HepG2 (cell line): ENCODE measurements around the gene THBS2. TPM values are rescaled to one million over a fixed set of nuclear protein-coding genes. Genes with fewer than 3 reads are reported as not detected.

Experiments
- ATAC-seq: fragments of 200-7000 bp; cut with Tn5 transposase; 3 replicates; pipeline ENCODE4 v1.9.1; 2020; ENCODE audit warnings: mild to moderate bottlenecking, moderate library complexity
- BruUV-seq: library from RNA; stranded (reverse); fragments of 400-500 nt; replicated peaks from 2 replicates; lab custom pipeline; 2021; lab: Mats Ljungman, UMichigan
- CTCF ChIA-PET: fragments of 300-600 bp; formaldehyde crosslinking; extraction: SDS; loops from one replicate; lab custom pipeline; 2021; ENCODE audit warnings: low total read pairs, inconsistent platforms, low intra/inter-chr PET ratio; lab: Yijun Ruan, JAX
- POLR2A ChIA-PET: fragments of 350-600 bp; sonication (Branson Sonifier 250); formaldehyde crosslinking; loops from one replicate; lab custom pipeline; 2020; ENCODE audit warnings: antibody characterized with exemption, inconsistent platforms; lab: Yijun Ruan, JAX
- DNase-seq: peaks from one replicate; pipeline ENCODE4 v3.0.0-alpha.2; 2015; ENCODE audit warnings: low spot score
- FAIRE-seq: peaks from 3 replicates; lab custom pipeline; 2011; peaks lifted over from hg19 to GRCh38; lab: Jason Lieb, UNC
- H2AFZ ChIP-seq: one replicate; pipeline ENCODE4 v1.6.1; 2011; ENCODE audit warnings: low read length, inconsistent platforms
- H3K27ac ChIP-seq: fragments of 300-600 bp; 3 replicates; pipeline ENCODE4 v1.8.0; 2011; ENCODE audit warnings: mixed run types, mild to moderate bottlenecking, mixed read lengths, low read length, inconsistent platforms; ENCODE audit not compliant: insufficient read depth; ENCODE audit errors: extremely low read length
- H3K27me3 ChIP-seq, 2 experiments: fragments of 200-600 bp in 1 of 2; 2 replicates in 1 of 2; 3 replicates in 1 of 2; pipeline versions ENCODE4 v1.6.0 to v1.8.0; 2011; ENCODE audit warnings: low read length in 2 of 2, mild to moderate bottlenecking in 2 of 2, moderate library complexity in 2 of 2, inconsistent platforms in 1 of 2; ENCODE audit not compliant: insufficient read depth in 2 of 2, control insufficient read depth in 1 of 2
- H3K36me3 ChIP-seq, 2 experiments: fragments of 200-600 bp in 1 of 2; replicated peaks in 1 of 2; 2 replicates in 1 of 2; 3 replicates in 1 of 2; pipeline versions ENCODE4 v1.5.1 to v1.8.0; 2011; ENCODE audit warnings: low read length in 2 of 2, inconsistent platforms in 1 of 2; ENCODE audit not compliant: insufficient read depth in 2 of 2, control insufficient read depth in 1 of 2
- H3K4me1 ChIP-seq: 2 replicates; pipeline ENCODE4 v1.5.1; 2012; ENCODE audit warnings: low read length, inconsistent platforms; ENCODE audit not compliant: insufficient read depth
- H3K4me2 ChIP-seq: 2 replicates; pipeline ENCODE4 v1.6.0; 2011; ENCODE audit warnings: low read depth, low read length, inconsistent platforms
- H3K4me3 ChIP-seq, 3 experiments: fragments of 200-600 bp in 1 of 3; sonication (generic), shearing (Covaris generic) in 1 of 3; replicated peaks in 1 of 3; 2 replicates each; pipeline ENCODE4 v1.5.1; 2011 to 2016; ENCODE audit warnings: low read length in 3 of 3, inconsistent platforms in 2 of 3, low read depth in 2 of 3, mild to moderate bottlenecking in 2 of 3, control low read depth in 1 of 3, mixed read lengths in 1 of 3; ENCODE audit not compliant: insufficient read depth in 1 of 3
- H3K79me2 ChIP-seq: one replicate; pipeline ENCODE4 v1.6.1; 2011; ENCODE audit warnings: low read length, inconsistent platforms; ENCODE audit not compliant: insufficient read depth
- H3K9ac ChIP-seq: 2 replicates; pipeline ENCODE4 v1.6.0; 2011; ENCODE audit warnings: mild to moderate bottlenecking, low read depth, low read length, inconsistent platforms; ENCODE audit not compliant: insufficient read depth
- H3K9me3 ChIP-seq: 2 replicates; pipeline ENCODE4 v1.5.1; 2012; ENCODE audit warnings: mild to moderate bottlenecking, low read length
- H4K20me1 ChIP-seq: 2 replicates; pipeline ENCODE4 v1.6.0; 2011; ENCODE audit warnings: inconsistent platforms, mild to moderate bottlenecking, low read length, moderate library complexity; ENCODE audit not compliant: insufficient read depth
- ADNP ChIP-seq: sonication (generic); formaldehyde crosslinking; IDR thresholded peaks from 2 replicates; pipeline ENCODE4 v1.4.0; 2020; ENCODE audit warnings: missing genetic modification reagents
- CREB1 ChIP-seq, 2 experiments: fragments of 450-650 bp in 1 of 2; IDR thresholded peaks; 2 replicates each; pipeline ENCODE4 v1.6.1; 2016 to 2017; ENCODE audit warnings: control low read depth in 1 of 2, mild to moderate bottlenecking in 1 of 2, missing compliant biosample characterization in 1 of 2, missing genetic modification characterization in 1 of 2
- HMGA1 ChIP-seq: sonication (generic); formaldehyde crosslinking; conservative IDR thresholded peaks from 2 replicates; pipeline ENCODE4 v1.4.0; 2020; ENCODE audit warnings: missing genetic modification reagents
- RORA ChIP-seq: sonication (generic); formaldehyde crosslinking; IDR thresholded peaks from 2 replicates; pipeline ENCODE4 v1.5.0; 2020; ENCODE audit warnings: mild to moderate bottlenecking, missing genetic modification reagents, moderate library complexity
- SRF ChIP-seq: IDR thresholded peaks from 2 replicates; pipeline ENCODE4 v1.6.1; 2011; ENCODE audit warnings: mild to moderate bottlenecking, low read depth, low read length, moderate library complexity
- SRSF4 ChIP-seq: fragments of 200-400 bp; formaldehyde crosslinking; IDR thresholded peaks from one replicate; pipeline ENCODE4 v1.6.1; 2018; ENCODE audit warnings: mild to moderate bottlenecking, low read depth, low read length, moderate library complexity; ENCODE audit not compliant: poor library complexity, severe bottlenecking
- ZNF331 ChIP-seq: sonication (generic); formaldehyde crosslinking; IDR thresholded peaks from 2 replicates; pipeline ENCODE4 v1.4.0; 2020; ENCODE audit warnings: missing genetic modification reagents
- ZSCAN21 ChIP-seq: sonication (generic); formaldehyde crosslinking; IDR thresholded peaks from 2 replicates; pipeline ENCODE4 v1.8.0; 2022; ENCODE audit warnings: mild to moderate bottlenecking, missing genetic modification reagents, moderate library complexity, borderline replicate concordance
- WGBS: methylation state at CpG from one replicate; pipeline ENCODE4 v1.1.6; 2017; ENCODE audit warnings: low lambda C conversion rate; 5-methylcytosine and 5-hydroxymethylcytosine counted together
- in situ Hi-C: cut with HindIII; loops from 2 replicates; pipeline ENCODE4 v1.10.0; 2017; ENCODE audit warnings: low pct_unique_long_range_greater_than_20kb; ENCODE audit not compliant: extremely low pct_ligation_motif_present
- intact Hi-C: fragments of 100-400 bp; cut with micrococcal nuclease; formaldehyde crosslinking; loops from one replicate; pipeline ENCODE4 v1.10.0; 2022; ENCODE audit not compliant: unreplicated experiment
- polyA plus RNA-seq, 8 experiments: library from polyadenylated mRNA; depleted of rRNA in 3 of 8; stranded (reverse) in 7 of 8; unstranded in 1 of 8; fragments of >200 nt; fragmentation: Illumina TruSeq in 4 of 8; extraction: Trizol in 4 of 8; gene quantifications; 2 replicates each; pipeline versions ENCODE4 v1.2.1 to v1.2.3, GENCODE V29; 2011 to 2016; ENCODE audit warnings: low read depth in 4 of 8, missing spikeins in 1 of 8, mixed read lengths in 1 of 8; ENCODE audit not compliant: insufficient read depth in 1 of 8
- total RNA-seq, 5 experiments: library from RNA; depleted of rRNA; stranded (reverse); fragments of >200 nt; fragmentation: Illumina TruSeq; extraction: Trizol; gene quantifications; 2 replicates each; pipeline ENCODE4 v1.2.3, GENCODE V29; 2016; ENCODE audit warnings: low read depth in 1 of 5
- TF ChIP-seq, protein P1 (sequence below): IDR thresholded peaks from 2 replicates; pipeline ENCODE4 v1.6.1; 2016; ENCODE audit warnings: missing biosample characterization, missing genetic modification reagents, low read depth
- TF ChIP-seq, protein P2 (sequence below): sonication (generic); formaldehyde crosslinking; IDR thresholded peaks from 2 replicates; pipeline ENCODE4 v1.4.0; 2020; ENCODE audit warnings: mild to moderate bottlenecking, missing genetic modification reagents
- TF ChIP-seq, protein P3 (sequence below): sonication (generic); formaldehyde crosslinking; IDR thresholded peaks from 2 replicates; pipeline ENCODE4 v1.8.1; 2023; ENCODE audit warnings: mild to moderate bottlenecking, inconsistent platforms, moderate library complexity, missing genetic modification reagents, borderline replicate concordance

The THBS2 gene
- total and polyA plus RNA-seq, 2 of the 13 experiments (the other 11 are each of a cell fraction or from before 2014, with no cell fraction given): 0.12 to 0.15 TPM

DNA sequence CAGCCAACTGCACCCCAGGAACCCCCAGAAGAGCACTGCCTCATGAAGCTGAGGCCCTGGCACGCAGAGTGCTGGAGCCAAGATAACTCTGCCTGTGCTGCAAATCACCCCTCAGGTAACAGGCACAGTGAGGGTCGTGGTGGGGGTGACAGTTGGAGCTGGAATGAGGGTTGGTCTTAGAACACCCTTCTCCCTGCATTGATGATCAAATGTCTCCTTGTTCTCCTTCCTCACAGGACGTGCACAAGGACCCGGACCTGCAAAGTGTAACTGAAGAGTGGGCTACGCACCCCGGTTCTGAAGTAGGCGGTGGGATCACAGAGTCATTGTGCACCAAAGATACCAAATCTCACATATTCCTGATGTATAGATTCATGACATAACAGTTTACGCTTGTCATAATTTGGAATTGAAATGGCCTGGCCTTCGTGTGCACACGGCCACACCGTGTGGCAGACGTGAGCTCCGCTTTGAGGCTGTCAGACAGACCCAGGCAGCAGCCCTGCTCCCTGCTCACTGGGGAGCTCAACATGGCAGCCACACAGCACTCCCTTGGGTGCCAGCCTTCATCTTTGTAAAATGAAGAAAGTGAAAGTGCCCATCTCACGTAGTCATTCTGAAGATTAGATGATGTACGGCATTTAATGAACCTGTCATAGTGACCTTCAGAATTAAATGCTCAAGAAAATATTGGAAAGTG, 8.8 kb downstream of the THBS2 start:
- Histone ChIP-seq H2AFZ (no peak overlapping the region), H3K4me3 (no peak overlapping the region), H3K79me2 (no peaks in the 10 kb centered on the region), H4K20me1 (no peaks in the 10 kb centered on the region), H3K4me2 (no peak overlapping the region), H3K9ac (no peak overlapping the region), H3K27me3 (peaks cover 3 to 31% of the 10 kb centered on the region in 2 experiments; a peak in 4 of 5 replicates), H3K36me3 (no peaks in the 10 kb centered on the region), H3K27ac (no peak overlapping the region), H3K9me3 (no peaks in the 10 kb centered on the region), H3K4me1 (0 out of 2 replicates have a peak, but pooled peaks cover 7% of the 10 kb centered on the region)
- no peak for ATAC-seq
- TF ChIP-seq CREB1 (IDR thresholded peaks at IDR 0.05): 0 out of 2 replicates have a peak, but pooled peaks have one; percentile 6
- no peak for TF ChIP-seq CREB1 (CRISPR knock-in tag; IDR thresholded peaks at IDR 0.05)
- TF ChIP-seq ZNF331 (CRISPR knock-in tag): no peak
- BruUV-seq: no TSS peak
- in situ Hi-C loops (no loop called here), intact Hi-C loops (no loop called here)
- no peak for FAIRE-seq
- DNase-seq: no peak
- ChIA-PET CTCF (no interaction called here), POLR2A (no interaction called here)
- WGBS: 46% methylated on average over 15 of the region's 15 CpGs

DNA sequence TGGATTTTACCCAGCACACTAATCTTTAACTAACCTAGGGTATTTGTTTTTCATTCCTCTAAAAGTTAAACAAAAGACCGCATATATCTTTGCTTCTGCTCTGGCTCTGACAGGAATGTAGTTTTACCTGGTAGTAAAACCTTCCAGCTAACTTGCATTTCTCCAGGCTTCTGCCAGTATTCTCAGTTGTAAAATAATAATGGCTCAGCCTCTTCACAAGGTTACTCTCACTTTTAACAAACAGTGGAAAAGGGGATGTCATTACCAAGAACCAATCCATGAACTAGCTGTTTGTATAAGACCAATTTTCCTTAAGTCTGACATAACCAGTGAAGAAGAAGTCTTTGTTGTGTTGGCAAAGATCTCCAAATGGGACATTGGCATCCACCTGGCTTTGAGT, 10.0 kb downstream of the THBS2 start:
- DNase-seq (no peak), ATAC-seq (no peak), FAIRE-seq (no peak)
- 0 out of 2 replicates have a peak, but pooled peaks cover 7% of the 10 kb centered on the region for H3K4me1 ChIP-seq
- CTCF ChIA-PET: no interaction called here
- in situ Hi-C loops (no loop called here), intact Hi-C loops (no loop called here)
- no peak overlapping the region for H3K4me3 ChIP-seq
- no peak overlapping the region for H3K9ac ChIP-seq
- H3K27ac ChIP-seq: no peak overlapping the region
- H3K4me2 ChIP-seq: no peak overlapping the region
- BruUV-seq: no TSS peak
- H4K20me1 ChIP-seq: no peaks in the 10 kb centered on the region
- H3K36me3 ChIP-seq: no peaks in the 10 kb centered on the region
- H3K79me2 ChIP-seq: no peaks in the 10 kb centered on the region
- no peak overlapping the region for H2AFZ ChIP-seq
- H3K27me3 ChIP-seq: peaks cover 3 to 36% of the 10 kb centered on the region in 2 experiments; a peak in 4 of 5 replicates
- POLR2A ChIA-PET: no interaction called here
- 7% methylated on average over 1 of the region's 1 CpG for WGBS
- H3K9me3 ChIP-seq: no peaks in the 10 kb centered on the region
- TF ChIP-seq HMGA1: no peak
- TF ChIP-seq, protein P1, sequence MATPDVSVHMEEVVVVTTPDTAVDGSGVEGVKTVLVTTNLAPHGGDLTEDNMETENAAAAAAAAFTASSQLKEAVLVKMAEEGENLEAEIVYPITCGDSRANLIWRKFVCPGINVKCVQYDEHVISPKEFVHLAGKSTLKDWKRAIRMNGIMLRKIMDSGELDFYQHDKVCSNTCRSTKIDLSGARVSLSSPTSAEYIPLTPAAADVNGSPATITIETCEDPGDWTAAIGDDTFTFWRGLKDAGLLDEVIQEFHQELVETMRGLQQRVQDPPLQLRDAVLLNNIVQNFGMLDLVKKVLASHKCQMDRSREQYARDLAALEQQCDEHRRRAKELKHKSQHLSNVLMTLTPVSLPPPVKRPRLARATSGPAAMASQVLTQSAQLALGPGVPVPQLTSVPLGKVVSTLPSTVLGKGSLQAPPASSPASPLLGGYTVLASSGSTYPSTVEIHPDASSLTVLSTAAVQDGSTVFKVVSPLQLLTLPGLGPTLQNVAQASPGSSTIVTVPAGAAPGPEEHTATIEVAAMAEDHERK (CRISPR knock-in tag): no peak
- TF ChIP-seq SRF: no peak
- TF ChIP-seq ADNP (CRISPR knock-in tag): no peak
- no peak for TF ChIP-seq SRSF4
- TF ChIP-seq, protein P2, sequence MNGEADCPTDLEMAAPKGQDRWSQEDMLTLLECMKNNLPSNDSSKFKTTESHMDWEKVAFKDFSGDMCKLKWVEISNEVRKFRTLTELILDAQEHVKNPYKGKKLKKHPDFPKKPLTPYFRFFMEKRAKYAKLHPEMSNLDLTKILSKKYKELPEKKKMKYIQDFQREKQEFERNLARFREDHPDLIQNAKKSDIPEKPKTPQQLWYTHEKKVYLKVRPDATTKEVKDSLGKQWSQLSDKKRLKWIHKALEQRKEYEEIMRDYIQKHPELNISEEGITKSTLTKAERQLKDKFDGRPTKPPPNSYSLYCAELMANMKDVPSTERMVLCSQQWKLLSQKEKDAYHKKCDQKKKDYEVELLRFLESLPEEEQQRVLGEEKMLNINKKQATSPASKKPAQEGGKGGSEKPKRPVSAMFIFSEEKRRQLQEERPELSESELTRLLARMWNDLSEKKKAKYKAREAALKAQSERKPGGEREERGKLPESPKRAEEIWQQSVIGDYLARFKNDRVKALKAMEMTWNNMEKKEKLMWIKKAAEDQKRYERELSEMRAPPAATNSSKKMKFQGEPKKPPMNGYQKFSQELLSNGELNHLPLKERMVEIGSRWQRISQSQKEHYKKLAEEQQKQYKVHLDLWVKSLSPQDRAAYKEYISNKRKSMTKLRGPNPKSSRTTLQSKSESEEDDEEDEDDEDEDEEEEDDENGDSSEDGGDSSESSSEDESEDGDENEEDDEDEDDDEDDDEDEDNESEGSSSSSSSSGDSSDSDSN (CRISPR knock-in tag): no peak
- TF ChIP-seq ZSCAN21 (CRISPR knock-in tag): no peak
- TF ChIP-seq RORA (CRISPR knock-in tag): no peak
- TF ChIP-seq, protein P3, sequence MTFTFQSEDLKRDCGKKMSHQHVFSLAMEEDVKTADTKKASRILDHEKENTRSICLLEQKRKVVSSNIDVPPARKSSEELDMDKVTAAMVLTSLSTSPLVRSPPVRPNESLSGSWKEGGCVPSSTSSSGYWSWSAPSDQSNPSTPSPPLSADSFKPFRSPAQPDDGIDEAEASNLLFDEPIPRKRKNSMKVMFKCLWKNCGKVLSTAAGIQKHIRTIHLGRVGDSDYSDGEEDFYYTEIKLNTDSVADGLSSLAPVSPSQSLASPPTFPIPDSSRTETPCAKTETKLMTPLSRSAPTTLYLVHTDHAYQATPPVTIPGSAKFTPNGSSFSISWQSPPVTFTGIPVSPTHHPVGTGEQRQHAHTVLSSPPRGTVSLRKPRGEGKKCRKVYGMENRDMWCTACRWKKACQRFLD (CRISPR knock-in tag): no peak
